HCT116 (cell line): Measurements from ENCODE around the gene RTN4. TPM values are rescaled to one million over a fixed set of nuclear protein-coding genes. Genes with fewer than 3 reads are reported as not detected.

Experiments used
- ATAC-seq: fragments of 200-7000 bp; cut with Tn5 transposase; 2 replicates; pipeline ENCODE4 v1.9.1; 2020; ENCODE audit warnings: mild to moderate bottlenecking, moderate library complexity
- BruUV-seq: library from RNA; stranded (reverse); fragments of 400-500 nt; replicated peaks from 2 replicates; lab custom pipeline; 2021; lab: Mats Ljungman, UMichigan
- CTCF ChIA-PET: fragments of 300-600 bp; sonication (Branson Sonifier 250); formaldehyde crosslinking; loops from one replicate; lab custom pipeline; 2021; ENCODE audit warnings: antibody characterized with exemption; lab: Charles Lee
- POLR2A ChIA-PET: fragments of 300-600, 350-600 bp; sonication (Branson Sonifier 250); formaldehyde crosslinking; loops from one replicate; lab custom pipeline; 2021; ENCODE audit warnings: antibody characterized with exemption; lab: Charles Lee
- RAD21 ChIA-PET, 2 experiments: fragments of 300-600 bp; sonication (Branson Sonifier 250); formaldehyde crosslinking; loops; one replicate each; lab custom pipeline; 2023; ENCODE audit warnings: low total read pairs in 2 of 2; ENCODE audit not compliant: uncharacterized antibody in 2 of 2, unreplicated experiment in 2 of 2, low non-redundant PET in 1 of 2; lab: Charles Lee
- DNase-seq: peaks from one replicate; pipeline ENCODE4 v3.0.0-alpha.2; 2010; ENCODE audit warnings: low read depth, low spot score
- H2AFZ ChIP-seq: fragments of 200-600 bp; shearing (Covaris generic), sonication (generic); 2 replicates; pipeline ENCODE4 v1.6.1; 2017; ENCODE audit warnings: low read depth, mixed run types, mixed read lengths, antibody characterized with exemption, low read length; ENCODE audit not compliant: poor library complexity, severe bottlenecking
- H3K27ac ChIP-seq: 2 replicates; pipeline ENCODE4 v1.5.1; 2012; ENCODE audit warnings: low read depth, low read length
- H3K27me3 ChIP-seq: fragments of 200-600 bp; sonication (generic); 2 replicates; pipeline ENCODE4 v1.6.1; 2016; ENCODE audit warnings: mixed run types, low read length, mixed read lengths; ENCODE audit not compliant: insufficient read depth
- H3K36me3 ChIP-seq, 2 experiments: fragments of 200-500 bp in 1 of 2; fragments of 200-600 bp in 1 of 2; sonication (Bioruptor generic) in 1 of 2; sonication (generic) in 1 of 2; 2 replicates each; pipeline versions ENCODE4 v1.5.1 to v1.6.1; 2014 to 2016; ENCODE audit warnings: low read length in 2 of 2, inconsistent platforms in 1 of 2, mixed read lengths in 1 of 2, mixed run types in 1 of 2; ENCODE audit not compliant: insufficient read depth in 2 of 2, control insufficient read depth in 1 of 2
- H3K4me1 ChIP-seq, 2 experiments: fragments of 200-600 bp in 1 of 2; sonication (generic) in 1 of 2; 2 replicates each; pipeline versions ENCODE4 v1.5.1 to v1.6.1; 2012 to 2017; ENCODE audit warnings: low read length in 2 of 2, inconsistent platforms in 1 of 2, mild to moderate bottlenecking in 1 of 2, mixed read lengths in 1 of 2, mixed run types in 1 of 2, moderate library complexity in 1 of 2; ENCODE audit not compliant: insufficient read depth in 2 of 2, control insufficient read depth in 1 of 2
- H3K4me2 ChIP-seq: fragments of 200-600 bp; sonication (generic); 2 replicates; pipeline ENCODE4 v1.6.1; 2017; ENCODE audit warnings: mixed run types, low read length, mixed read lengths
- H3K4me3 ChIP-seq, 2 experiments: fragments of 200-600 bp in 1 of 2; sonication (generic) in 1 of 2; replicated peaks in 1 of 2; 2 replicates each; pipeline ENCODE4 v1.5.1; 2011 to 2016; ENCODE audit warnings: low read length in 2 of 2, control low read depth in 1 of 2, low read depth in 1 of 2, mild to moderate bottlenecking in 1 of 2, mixed read lengths in 1 of 2, mixed run types in 1 of 2
- H3K79me2 ChIP-seq: fragments of 200-600 bp; sonication (generic); 2 replicates; pipeline ENCODE4 v1.6.1; 2017; ENCODE audit warnings: mild to moderate bottlenecking, mixed run types, low read length, moderate library complexity, mixed read lengths; ENCODE audit not compliant: insufficient read depth
- H3K9ac ChIP-seq: fragments of 200-600 bp; sonication (generic); 2 replicates; pipeline ENCODE4 v1.6.1; 2016; ENCODE audit warnings: low read length, mixed read lengths
- H3K9me2 ChIP-seq: fragments of 200-600 bp; sonication (generic), shearing (Covaris generic); 2 replicates; pipeline ENCODE4 v1.6.1; 2017; ENCODE audit warnings: mixed run types, mild to moderate bottlenecking, moderate library complexity; ENCODE audit not compliant: insufficient read depth
- H3K9me3 ChIP-seq, 2 experiments: fragments of 200-500 bp in 1 of 2; fragments of 200-600 bp in 1 of 2; sonication (Bioruptor generic) in 1 of 2; sonication (generic) in 1 of 2; 2 replicates each; pipeline ENCODE4 v1.6.1; 2014 to 2017; ENCODE audit warnings: low read length in 2 of 2, mixed read lengths in 2 of 2, inconsistent platforms in 1 of 2, low read depth in 1 of 2, mild to moderate bottlenecking in 1 of 2, mixed run types in 1 of 2, moderate library complexity in 1 of 2; ENCODE audit not compliant: control insufficient read depth in 1 of 2, insufficient read depth in 1 of 2
- H4K20me1 ChIP-seq: fragments of 200-600 bp; sonication (generic), shearing (Covaris generic); 2 replicates; pipeline ENCODE4 v1.6.1; 2017; ENCODE audit warnings: mixed run types, mild to moderate bottlenecking, moderate library complexity; ENCODE audit not compliant: insufficient read depth
- CBX3 ChIP-seq: IDR thresholded peaks from 2 replicates; pipeline ENCODE4 v1.6.1; 2012; ENCODE audit warnings: low read depth
- EGR1 ChIP-seq: IDR thresholded peaks from 2 replicates; pipeline ENCODE4 v1.6.1; 2012; ENCODE audit warnings: low read depth
- EZH2 ChIP-seq: fragments of 200-600 bp; sonication (generic); IDR thresholded peaks from 2 replicates; pipeline ENCODE4 v1.6.1; 2017; ENCODE audit warnings: antibody characterized with exemption, mixed run types
- FOSL1 ChIP-seq: IDR thresholded peaks from 2 replicates; pipeline ENCODE4 v1.6.1; 2012; ENCODE audit warnings: low read depth
- POLR2A ChIP-seq: IDR thresholded peaks from 2 replicates; pipeline ENCODE4 v1.7.0; 2011; ENCODE audit warnings: borderline replicate concordance; ENCODE audit not compliant: insufficient read depth, insufficient read length; ENCODE audit errors: extremely low read depth
- POLR2AphosphoS5 ChIP-seq: IDR thresholded peaks from 2 replicates; pipeline ENCODE4 v1.6.1; 2011; ENCODE audit warnings: mild to moderate bottlenecking, low read depth, low read length, moderate library complexity
- RAD21 ChIP-seq: IDR thresholded peaks from 2 replicates; pipeline ENCODE4 v1.6.1; 2012; ENCODE audit warnings: low read depth, mild to moderate bottlenecking
- TCF7L2 ChIP-seq: IDR thresholded peaks from 2 replicates; pipeline ENCODE4 v1.7.0; 2011; ENCODE audit warnings: borderline replicate concordance, inconsistent platforms; ENCODE audit not compliant: insufficient read depth, insufficient read length; ENCODE audit errors: extremely low read depth
- ZFX ChIP-seq: fragments of 450-650 bp; IDR thresholded peaks from 2 replicates; pipeline ENCODE4 v1.6.1; 2017
- ZNF274 ChIP-seq: fragments of 200-500 bp; sonication (Bioruptor generic); IDR thresholded peaks from 2 replicates; pipeline ENCODE4 v1.6.1; 2014; ENCODE audit warnings: mild to moderate bottlenecking, low read depth, low read length, inconsistent platforms
- intact Hi-C: fragments of 100-400 bp; cut with micrococcal nuclease; formaldehyde crosslinking; loops from 2 replicates; pipeline ENCODE4 v1.10.0; 2022
- total RNA-seq: library from RNA; stranded (reverse); gene quantifications from one replicate; pipeline ENCODE4 v1.2.1, GENCODE V29; 2021; ENCODE audit not compliant: unreplicated experiment
- TF ChIP-seq, protein P1 (sequence below): IDR thresholded peaks from 2 replicates; pipeline ENCODE4 v1.6.1; 2012
- TF ChIP-seq, protein P2 (sequence below): IDR thresholded peaks from 2 replicates; pipeline ENCODE4 v1.6.1; 2011; ENCODE audit warnings: mild to moderate bottlenecking, low read length, moderate library complexity; ENCODE audit not compliant: insufficient replicate concordance; ENCODE audit errors: extremely low read depth
- TF ChIP-seq, protein P3 (sequence below): IDR thresholded peaks from 2 replicates; pipeline ENCODE4 v1.6.1; 2012
- TF ChIP-seq, protein P4 (sequence below), 3 experiments: fragments of 200-600 bp in 1 of 3; sonication (generic) in 1 of 3; IDR thresholded peaks in 2 of 3; conservative IDR thresholded peaks in 1 of 3; 2 replicates each; pipeline ENCODE4 v1.5.1; 2012 to 2017; ENCODE audit warnings: low read depth in 2 of 3, low read length in 2 of 3, antibody characterized with exemption in 1 of 3, borderline replicate concordance in 1 of 3, control low read depth in 1 of 3, mild to moderate bottlenecking in 1 of 3, mixed read lengths in 1 of 3, mixed run types in 1 of 3, moderate library complexity in 1 of 3; ENCODE audit not compliant: insufficient read depth in 1 of 3

The RTN4 gene
- total RNA-seq, 1 experiment from 2014 or later, result 221 TPM

DNA sequence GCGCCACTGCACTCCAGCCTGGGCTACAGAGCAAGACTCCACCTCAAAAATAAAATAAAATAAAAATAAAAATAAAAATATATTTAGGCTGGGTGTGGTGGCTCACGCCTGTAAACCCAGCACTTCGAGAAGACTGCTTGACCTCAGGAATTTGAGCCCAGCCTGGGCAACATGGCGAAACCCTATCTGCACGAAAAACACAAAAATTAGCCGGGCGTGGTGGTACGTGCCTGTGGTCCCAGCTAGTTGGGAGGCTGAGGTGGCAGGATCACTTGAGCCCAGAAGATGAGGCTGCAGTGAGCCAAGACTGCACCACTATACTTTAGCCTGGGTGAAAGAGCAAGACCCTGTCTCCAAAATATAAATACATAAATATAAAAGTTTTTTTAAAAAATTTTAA, 6.4 kb downstream of the RTN4 start:
- Histone ChIP-seq H3K9ac (no peak overlapping the region), H3K27me3 (no peaks in the 10 kb centered on the region), H2AFZ (no peak overlapping the region), H3K36me3 (peaks cover 0 to 10% of the 10 kb centered on the region in 2 experiments; a peak in 1 of 4 replicates), H4K20me1 (peaks cover 70% of the 10 kb centered on the region), H3K27ac (no peak overlapping the region), H3K9me3 (no peaks in the 10 kb centered on the region), H3K4me3 (no peak overlapping the region), H3K4me1 (peaks cover 21 to 45% of the 10 kb centered on the region in 2 experiments), H3K79me2 (peaks cover 100% of the 10 kb centered on the region), H3K9me2 (no peaks in the 10 kb centered on the region), H3K4me2 (no peak overlapping the region)
- DNase-seq (no peak), ATAC-seq (no peak)
- ChIA-PET RAD21 (no interaction called here), CTCF (no interaction called here), POLR2A (no interaction called here)
- no peak for TF ChIP-seq POLR2AphosphoS5
- no peak for TF ChIP-seq EGR1
- no peak for TF ChIP-seq RAD21
- TF ChIP-seq ZNF274, result no peak
- no peak for TF ChIP-seq FOSL1
- TF ChIP-seq, protein P1, sequence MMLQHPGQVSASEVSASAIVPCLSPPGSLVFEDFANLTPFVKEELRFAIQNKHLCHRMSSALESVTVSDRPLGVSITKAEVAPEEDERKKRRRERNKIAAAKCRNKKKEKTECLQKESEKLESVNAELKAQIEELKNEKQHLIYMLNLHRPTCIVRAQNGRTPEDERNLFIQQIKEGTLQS, result no peak
- TF ChIP-seq, protein P2, sequence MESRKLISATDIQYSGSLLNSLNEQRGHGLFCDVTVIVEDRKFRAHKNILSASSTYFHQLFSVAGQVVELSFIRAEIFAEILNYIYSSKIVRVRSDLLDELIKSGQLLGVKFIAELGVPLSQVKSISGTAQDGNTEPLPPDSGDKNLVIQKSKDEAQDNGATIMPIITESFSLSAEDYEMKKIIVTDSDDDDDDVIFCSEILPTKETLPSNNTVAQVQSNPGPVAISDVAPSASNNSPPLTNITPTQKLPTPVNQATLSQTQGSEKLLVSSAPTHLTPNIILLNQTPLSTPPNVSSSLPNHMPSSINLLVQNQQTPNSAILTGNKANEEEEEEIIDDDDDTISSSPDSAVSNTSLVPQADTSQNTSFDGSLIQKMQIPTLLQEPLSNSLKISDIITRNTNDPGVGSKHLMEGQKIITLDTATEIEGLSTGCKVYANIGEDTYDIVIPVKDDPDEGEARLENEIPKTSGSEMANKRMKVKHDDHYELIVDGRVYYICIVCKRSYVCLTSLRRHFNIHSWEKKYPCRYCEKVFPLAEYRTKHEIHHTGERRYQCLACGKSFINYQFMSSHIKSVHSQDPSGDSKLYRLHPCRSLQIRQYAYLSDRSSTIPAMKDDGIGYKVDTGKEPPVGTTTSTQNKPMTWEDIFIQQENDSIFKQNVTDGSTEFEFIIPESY, result no peak
- TF ChIP-seq ZFX, result no peak
- TF ChIP-seq, protein P3, sequence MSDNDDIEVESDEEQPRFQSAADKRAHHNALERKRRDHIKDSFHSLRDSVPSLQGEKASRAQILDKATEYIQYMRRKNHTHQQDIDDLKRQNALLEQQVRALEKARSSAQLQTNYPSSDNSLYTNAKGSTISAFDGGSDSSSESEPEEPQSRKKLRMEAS, result no peak
- TF ChIP-seq POLR2A, result no peak
- TF ChIP-seq, protein P4, sequence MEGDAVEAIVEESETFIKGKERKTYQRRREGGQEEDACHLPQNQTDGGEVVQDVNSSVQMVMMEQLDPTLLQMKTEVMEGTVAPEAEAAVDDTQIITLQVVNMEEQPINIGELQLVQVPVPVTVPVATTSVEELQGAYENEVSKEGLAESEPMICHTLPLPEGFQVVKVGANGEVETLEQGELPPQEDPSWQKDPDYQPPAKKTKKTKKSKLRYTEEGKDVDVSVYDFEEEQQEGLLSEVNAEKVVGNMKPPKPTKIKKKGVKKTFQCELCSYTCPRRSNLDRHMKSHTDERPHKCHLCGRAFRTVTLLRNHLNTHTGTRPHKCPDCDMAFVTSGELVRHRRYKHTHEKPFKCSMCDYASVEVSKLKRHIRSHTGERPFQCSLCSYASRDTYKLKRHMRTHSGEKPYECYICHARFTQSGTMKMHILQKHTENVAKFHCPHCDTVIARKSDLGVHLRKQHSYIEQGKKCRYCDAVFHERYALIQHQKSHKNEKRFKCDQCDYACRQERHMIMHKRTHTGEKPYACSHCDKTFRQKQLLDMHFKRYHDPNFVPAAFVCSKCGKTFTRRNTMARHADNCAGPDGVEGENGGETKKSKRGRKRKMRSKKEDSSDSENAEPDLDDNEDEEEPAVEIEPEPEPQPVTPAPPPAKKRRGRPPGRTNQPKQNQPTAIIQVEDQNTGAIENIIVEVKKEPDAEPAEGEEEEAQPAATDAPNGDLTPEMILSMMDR (IDR thresholded peaks at IDR 0.05 in 2 of 3, conservative IDR thresholded peaks at IDR 0.05 in 1 of 3; ENCODE audit: borderline replicate concordance in 1 of 3, insufficient read depth in 1 of 3, low read depth in 2 of 3, low read length in 2 of 3), result no peak
- TF ChIP-seq EZH2, result no peak
- no peak for TF ChIP-seq CBX3
- no peak for TF ChIP-seq TCF7L2
- intact Hi-C loops, result no loop called here
- no TSS peak for BruUV-seq
